ENCODE data around the gene ACBD6. TPM values are rescaled to one million over a fixed set of nuclear protein-coding genes. Genes with fewer than 3 reads are reported as not detected.

Gene ACBD6
- polyA plus RNA-seq, 12 donors, result 39.9 to 60.9 (median 48.7) TPM; not detected in 1

- DNase-seq, result no peak
These were observed 126.1 kb downstream of the ACBD6 start for GRCh38 chr1:180376253-180376652.

GRCh38 chr1:180372728-180373127 is 129.6 kb downstream of the ACBD6 start:
- no peak for DNase-seq

- DNase-seq, result no peak
These were observed 131.8 kb downstream of the ACBD6 start for GRCh38 chr1:180370597-180370996.

- DNase-seq, result no peak
These were observed 132.2 kb downstream of the ACBD6 start for GRCh38 chr1:180370188-180370587.

- no peak for DNase-seq
These were observed 133.3 kb downstream of the ACBD6 start for GRCh38 chr1:180369061-180369460.

- no peak for DNase-seq
These were observed 135.9 kb downstream of the ACBD6 start for GRCh38 chr1:180366371-180367068.

- no peak for DNase-seq
These were observed 137.3 kb downstream of the ACBD6 start for GRCh38 chr1:180365039-180365438.

GRCh38 chr1:180363246-180363995 is 139.0 kb downstream of the ACBD6 start:
- DNase-seq, result no peak

- DNase-seq, result no peak
These were observed 141.9 kb downstream of the ACBD6 start for GRCh38 chr1:180360333-180361075.

- DNase-seq, result peak; percentile 29
These were observed 143.7 kb downstream of the ACBD6 start for GRCh38 chr1:180358649-180359048.

GRCh38 chr1:180353945-180354344 is 148.4 kb downstream of the ACBD6 start:
- no peak for DNase-seq

GRCh38 chr1:180352588-180352987 is 149.8 kb downstream of the ACBD6 start:
- no peak for DNase-seq

- no peak for DNase-seq
These were observed 150.4 kb downstream of the ACBD6 start for GRCh38 chr1:180352021-180352420.

GRCh38 chr1:180345148-180345547 is 157.2 kb downstream of the ACBD6 start:
- no peak for DNase-seq

GRCh38 chr1:180343921-180344769 is 158.2 kb downstream of the ACBD6 start:
- DNase-seq, result peak; percentile 25

GRCh38 chr1:180327089-180327488 is 175.3 kb downstream of the ACBD6 start:
- no peak for DNase-seq

- no peak for DNase-seq
These were observed 189.5 kb downstream of the ACBD6 start for GRCh38 chr1:180312926-180313325.

- no peak for DNase-seq
These were observed 191.2 kb downstream of the ACBD6 start for GRCh38 chr1:180311011-180311730.

- no peak for DNase-seq
These were observed 192.3 kb downstream of the ACBD6 start for GRCh38 chr1:180310095-180310494.

- DNase-seq, result no peak
These were observed 193.0 kb downstream of the ACBD6 start for GRCh38 chr1:180309338-180309737.
